Liver (tissue), 9 donors: ENCODE data around the gene CTTN. TPM values are rescaled to one million over a fixed set of nuclear protein-coding genes. Genes with fewer than 3 reads are reported as not detected.

Source experiments
- DNase-seq: peaks from one replicate; pipeline ENCODE4 v3.0.0-alpha.2; 2017; ENCODE audit warnings: low spot score
- H3K27ac ChIP-seq, 2 donors: one replicate each; pipeline ENCODE4 v1.7.0; 2013; ENCODE audit warnings: inconsistent platforms in 2 of 2, low read length in 2 of 2, control low read depth in 1 of 2, low read depth in 1 of 2, mild to moderate bottlenecking in 1 of 2
- H3K27me3 ChIP-seq, 4 donors: one replicate each; pipeline versions ENCODE4 v1.6.1 to v1.7.0; 2013; ENCODE audit warnings: low read length in 3 of 4, inconsistent platforms in 1 of 4, mild to moderate bottlenecking in 1 of 4, moderate library complexity in 1 of 4; ENCODE audit not compliant: control insufficient read depth in 4 of 4, insufficient read depth in 4 of 4
- H3K36me3 ChIP-seq, 4 donors: one replicate each; pipeline versions ENCODE4 v1.6.1 to v1.7.0; 2013; ENCODE audit warnings: low read length in 3 of 4, mild to moderate bottlenecking in 3 of 4, low read depth in 1 of 4, moderate library complexity in 1 of 4; ENCODE audit not compliant: control insufficient read depth in 4 of 4, insufficient read depth in 3 of 4
- H3K4me1 ChIP-seq, 4 donors: one replicate each; pipeline versions ENCODE4 v1.6.1 to v1.7.0; 2013; ENCODE audit warnings: low read length in 3 of 4, mild to moderate bottlenecking in 3 of 4, moderate library complexity in 1 of 4; ENCODE audit not compliant: control insufficient read depth in 4 of 4, insufficient read depth in 4 of 4
- H3K4me3 ChIP-seq, 3 donors: one replicate each; pipeline versions ENCODE4 v1.6.1 to v1.7.0; 2013; ENCODE audit warnings: low read length in 3 of 3, control low read depth in 1 of 3, low read depth in 1 of 3, mild to moderate bottlenecking in 1 of 3
- H3K9ac ChIP-seq, 2 donors: one replicate each; pipeline ENCODE4 v1.7.0; 2013; ENCODE audit warnings: low read length in 2 of 2, mild to moderate bottlenecking in 2 of 2, moderate library complexity in 2 of 2, control low read depth in 1 of 2, low read depth in 1 of 2
- H3K9me3 ChIP-seq, 4 donors: one replicate each; pipeline versions ENCODE4 v1.6.1 to v1.7.0; 2013; ENCODE audit warnings: low read length in 3 of 4; ENCODE audit not compliant: control insufficient read depth in 4 of 4
- EGR1 ChIP-seq, 2 donors: IDR thresholded peaks; 2 replicates each; pipeline ENCODE4 v1.6.1; 2016 to 2018; ENCODE audit warnings: antibody characterized with exemption in 2 of 2, low read depth in 2 of 2
- FOXA1 ChIP-seq: IDR thresholded peaks from 2 replicates; pipeline ENCODE4 v1.6.1; 2016; ENCODE audit warnings: antibody characterized with exemption
- FOXA2 ChIP-seq: IDR thresholded peaks from 2 replicates; pipeline ENCODE4 v1.6.1; 2016; ENCODE audit warnings: antibody characterized with exemption
- GABPA ChIP-seq, 2 donors: IDR thresholded peaks in 1 of 2; conservative IDR thresholded peaks in 1 of 2; 2 replicates each; pipeline ENCODE4 v1.6.1; 2016; ENCODE audit warnings: antibody characterized with exemption in 2 of 2, mild to moderate bottlenecking in 1 of 2, moderate library complexity in 1 of 2
- HNF4A ChIP-seq, 2 donors: conservative IDR thresholded peaks; 2 replicates each; pipeline ENCODE4 v1.6.1; 2016; ENCODE audit warnings: antibody characterized with exemption in 2 of 2, mild to moderate bottlenecking in 2 of 2
- HNF4G ChIP-seq: IDR thresholded peaks from 2 replicates; pipeline ENCODE4 v1.6.1; 2016; ENCODE audit warnings: antibody characterized with exemption
- JUND ChIP-seq, 2 donors: IDR thresholded peaks; 2 replicates each; pipeline ENCODE4 v1.6.1; 2016; ENCODE audit warnings: antibody characterized with exemption in 2 of 2
- NR2F2 ChIP-seq: IDR thresholded peaks from 2 replicates; pipeline ENCODE4 v1.6.1; 2016; ENCODE audit warnings: antibody characterized with exemption
- RAD21 ChIP-seq, 2 donors: IDR thresholded peaks; 2 replicates each; pipeline ENCODE4 v1.6.1; 2016; ENCODE audit warnings: antibody characterized with exemption in 2 of 2, mild to moderate bottlenecking in 2 of 2
- RXRA ChIP-seq, 2 donors: IDR thresholded peaks; 2 replicates each; pipeline ENCODE4 v1.6.1; 2017 to 2018; ENCODE audit warnings: antibody characterized with exemption in 2 of 2, mild to moderate bottlenecking in 1 of 2
- SP1 ChIP-seq: IDR thresholded peaks from 2 replicates; pipeline ENCODE4 v1.6.1; 2018; ENCODE audit warnings: antibody characterized with exemption, mild to moderate bottlenecking
- TAF1 ChIP-seq: conservative IDR thresholded peaks from 2 replicates; pipeline ENCODE4 v1.6.1; 2016; ENCODE audit warnings: antibody characterized with exemption, mild to moderate bottlenecking
- YY1 ChIP-seq: IDR thresholded peaks from 2 replicates; pipeline ENCODE4 v1.6.1; 2016; ENCODE audit warnings: antibody characterized with exemption, mild to moderate bottlenecking
- WGBS: extraction: QIAGEN DNeasy Blood & Tissue Kit; methylation state at CpG from one replicate; pipeline ENCODE4 v1.1.7; 2013; 5-methylcytosine and 5-hydroxymethylcytosine counted together
- polyA plus RNA-seq, 2 donors: library from polyadenylated mRNA; stranded (reverse) in 1 of 2; unstranded in 1 of 2; fragments of 200-250 nt in 1 of 2; fragments of >200 nt in 1 of 2; fragmentation: Nextera tagmentation in 1 of 2; extraction: Ambion mirVana in 1 of 2; gene quantifications; one replicate each; pipeline versions ENCODE4 v1.2.1 to v1.2.3, GENCODE V29; 2013 to 2015
- total RNA-seq, 2 donors: library from RNA; depleted of rRNA; stranded (reverse); fragments of >200 nt; gene quantifications; one replicate each; pipeline ENCODE4 v1.2.3, GENCODE V29; 2014
- TF ChIP-seq, protein P1 (sequence below): IDR thresholded peaks from 2 replicates; pipeline ENCODE4 v1.6.1; 2016; ENCODE audit warnings: antibody characterized with exemption, mild to moderate bottlenecking
- TF ChIP-seq, protein P2 (sequence below): IDR thresholded peaks from 2 replicates; pipeline ENCODE4 v1.6.1; 2016; ENCODE audit warnings: antibody characterized with exemption
- TF ChIP-seq, protein P3 (sequence below): IDR thresholded peaks from 2 replicates; pipeline ENCODE4 v1.6.1; 2016; ENCODE audit warnings: antibody characterized with exemption
- TF ChIP-seq, protein P4 (sequence below): IDR thresholded peaks from 2 replicates; pipeline ENCODE4 v1.6.1; 2016; ENCODE audit warnings: antibody characterized with exemption
- TF ChIP-seq, protein P5 (sequence below): fragments of 150-350 bp; IDR thresholded peaks from 2 replicates; pipeline ENCODE4 v1.5.1; 2017; ENCODE audit warnings: improper control_type of control experiment, low read depth, low read length; ENCODE audit not compliant: missing input control
- donor health status: healthy.
- donor health status: healthy.
- donor health status: healthy.
- donor health status: healthy.
- donor health status: healthy.

The CTTN gene
- total and polyA plus RNA-seq, 4 donors = 38.7 to 136 (median 45.4) TPM

DNA sequence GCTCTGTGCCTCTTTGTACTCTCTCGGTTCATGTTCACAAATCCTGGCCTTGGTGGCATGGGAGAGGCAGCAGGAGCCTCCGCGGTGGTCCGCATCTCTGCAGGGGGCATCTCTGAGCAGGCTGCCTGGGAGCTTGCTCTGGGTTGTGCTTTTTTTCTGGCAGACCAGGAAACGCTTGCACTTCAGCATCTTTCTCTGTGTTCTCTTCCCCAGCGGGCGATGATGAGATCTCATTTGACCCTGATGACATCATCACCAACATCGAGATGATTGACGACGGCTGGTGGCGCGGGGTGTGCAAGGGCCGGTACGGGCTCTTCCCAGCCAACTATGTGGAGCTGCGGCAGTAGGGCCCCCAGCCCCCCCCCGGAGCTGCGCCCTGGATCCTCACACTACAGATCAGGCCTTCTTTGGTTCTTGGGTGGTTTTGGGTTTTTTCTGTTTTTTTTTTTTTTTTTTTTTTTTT, 36.5 kb downstream of the CTTN start:
- no peak for DNase-seq
- no peak for TF ChIP-seq RXRA (IDR thresholded peaks at IDR 0.05)
- no peak for TF ChIP-seq HNF4G
- TF ChIP-seq, protein P1, sequence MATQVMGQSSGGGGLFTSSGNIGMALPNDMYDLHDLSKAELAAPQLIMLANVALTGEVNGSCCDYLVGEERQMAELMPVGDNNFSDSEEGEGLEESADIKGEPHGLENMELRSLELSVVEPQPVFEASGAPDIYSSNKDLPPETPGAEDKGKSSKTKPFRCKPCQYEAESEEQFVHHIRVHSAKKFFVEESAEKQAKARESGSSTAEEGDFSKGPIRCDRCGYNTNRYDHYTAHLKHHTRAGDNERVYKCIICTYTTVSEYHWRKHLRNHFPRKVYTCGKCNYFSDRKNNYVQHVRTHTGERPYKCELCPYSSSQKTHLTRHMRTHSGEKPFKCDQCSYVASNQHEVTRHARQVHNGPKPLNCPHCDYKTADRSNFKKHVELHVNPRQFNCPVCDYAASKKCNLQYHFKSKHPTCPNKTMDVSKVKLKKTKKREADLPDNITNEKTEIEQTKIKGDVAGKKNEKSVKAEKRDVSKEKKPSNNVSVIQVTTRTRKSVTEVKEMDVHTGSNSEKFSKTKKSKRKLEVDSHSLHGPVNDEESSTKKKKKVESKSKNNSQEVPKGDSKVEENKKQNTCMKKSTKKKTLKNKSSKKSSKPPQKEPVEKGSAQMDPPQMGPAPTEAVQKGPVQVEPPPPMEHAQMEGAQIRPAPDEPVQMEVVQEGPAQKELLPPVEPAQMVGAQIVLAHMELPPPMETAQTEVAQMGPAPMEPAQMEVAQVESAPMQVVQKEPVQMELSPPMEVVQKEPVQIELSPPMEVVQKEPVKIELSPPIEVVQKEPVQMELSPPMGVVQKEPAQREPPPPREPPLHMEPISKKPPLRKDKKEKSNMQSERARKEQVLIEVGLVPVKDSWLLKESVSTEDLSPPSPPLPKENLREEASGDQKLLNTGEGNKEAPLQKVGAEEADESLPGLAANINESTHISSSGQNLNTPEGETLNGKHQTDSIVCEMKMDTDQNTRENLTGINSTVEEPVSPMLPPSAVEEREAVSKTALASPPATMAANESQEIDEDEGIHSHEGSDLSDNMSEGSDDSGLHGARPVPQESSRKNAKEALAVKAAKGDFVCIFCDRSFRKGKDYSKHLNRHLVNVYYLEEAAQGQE = no peak
- H3K27me3 ChIP-seq = no peaks in the 10 kb centered on the region
- H3K36me3 ChIP-seq = peaks cover 12 to 63% (median 24%) of the 10 kb centered on the region in 4 donors
- H3K9me3 ChIP-seq = no peaks in the 10 kb centered on the region
- no peak overlapping the region for H3K4me3 ChIP-seq
- WGBS = 94% methylated on average over 17 of the region's 17 CpGs
- H3K4me1 ChIP-seq = peaks cover 0 to 4% (median 0%) of the 10 kb centered on the region in 4 donors
- no peak overlapping the region for H3K9ac ChIP-seq
- no peak overlapping the region for H3K27ac ChIP-seq

DNA sequence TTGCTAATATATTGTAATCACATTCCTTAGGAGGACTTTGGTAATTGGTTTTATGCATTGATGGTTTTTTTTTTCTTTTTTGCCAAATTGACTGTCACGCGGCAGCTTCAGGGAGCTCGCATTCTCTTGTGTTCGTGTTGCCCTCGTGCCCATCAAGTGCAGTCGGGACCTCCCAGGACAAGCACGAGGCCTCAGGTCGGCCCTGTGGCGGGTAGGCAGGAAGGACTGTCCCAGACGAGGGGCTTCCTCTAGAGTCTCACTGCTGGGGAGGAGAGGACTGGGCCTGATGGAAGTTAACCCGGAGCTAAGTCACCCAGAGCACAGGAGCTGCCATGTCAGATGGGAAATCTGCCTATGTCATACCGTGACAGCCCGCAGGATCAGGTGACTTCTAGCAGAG, 37.0 kb downstream of the CTTN start:
- TF ChIP-seq HNF4G (no peak), RAD21 (IDR thresholded peaks at IDR 0.05) (no peak), FOXA1 (no peak), JUND (IDR thresholded peaks at IDR 0.05) (no peak), NR2F2 (no peak), YY1 (no peak), RXRA (IDR thresholded peaks at IDR 0.05) (no peak), SP1 (no peak), FOXA2 (no peak), EGR1 (IDR thresholded peaks at IDR 0.05; ENCODE audit: low read depth in 2 of 2) (no peak), TAF1 (no peak), HNF4A (conservative IDR thresholded peaks at IDR 0.05) (no peak), GABPA (IDR thresholded peaks at IDR 0.05 in 1 of 2, conservative IDR thresholded peaks at IDR 0.05 in 1 of 2) (no peak)
- TF ChIP-seq, protein P1 = no peak
- TF ChIP-seq, protein P2, sequence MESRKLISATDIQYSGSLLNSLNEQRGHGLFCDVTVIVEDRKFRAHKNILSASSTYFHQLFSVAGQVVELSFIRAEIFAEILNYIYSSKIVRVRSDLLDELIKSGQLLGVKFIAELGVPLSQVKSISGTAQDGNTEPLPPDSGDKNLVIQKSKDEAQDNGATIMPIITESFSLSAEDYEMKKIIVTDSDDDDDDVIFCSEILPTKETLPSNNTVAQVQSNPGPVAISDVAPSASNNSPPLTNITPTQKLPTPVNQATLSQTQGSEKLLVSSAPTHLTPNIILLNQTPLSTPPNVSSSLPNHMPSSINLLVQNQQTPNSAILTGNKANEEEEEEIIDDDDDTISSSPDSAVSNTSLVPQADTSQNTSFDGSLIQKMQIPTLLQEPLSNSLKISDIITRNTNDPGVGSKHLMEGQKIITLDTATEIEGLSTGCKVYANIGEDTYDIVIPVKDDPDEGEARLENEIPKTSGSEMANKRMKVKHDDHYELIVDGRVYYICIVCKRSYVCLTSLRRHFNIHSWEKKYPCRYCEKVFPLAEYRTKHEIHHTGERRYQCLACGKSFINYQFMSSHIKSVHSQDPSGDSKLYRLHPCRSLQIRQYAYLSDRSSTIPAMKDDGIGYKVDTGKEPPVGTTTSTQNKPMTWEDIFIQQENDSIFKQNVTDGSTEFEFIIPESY = no peak
- TF ChIP-seq, protein P3, sequence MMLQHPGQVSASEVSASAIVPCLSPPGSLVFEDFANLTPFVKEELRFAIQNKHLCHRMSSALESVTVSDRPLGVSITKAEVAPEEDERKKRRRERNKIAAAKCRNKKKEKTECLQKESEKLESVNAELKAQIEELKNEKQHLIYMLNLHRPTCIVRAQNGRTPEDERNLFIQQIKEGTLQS = no peak
- TF ChIP-seq, protein P4, sequence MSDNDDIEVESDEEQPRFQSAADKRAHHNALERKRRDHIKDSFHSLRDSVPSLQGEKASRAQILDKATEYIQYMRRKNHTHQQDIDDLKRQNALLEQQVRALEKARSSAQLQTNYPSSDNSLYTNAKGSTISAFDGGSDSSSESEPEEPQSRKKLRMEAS = no peak
- TF ChIP-seq, protein P5, sequence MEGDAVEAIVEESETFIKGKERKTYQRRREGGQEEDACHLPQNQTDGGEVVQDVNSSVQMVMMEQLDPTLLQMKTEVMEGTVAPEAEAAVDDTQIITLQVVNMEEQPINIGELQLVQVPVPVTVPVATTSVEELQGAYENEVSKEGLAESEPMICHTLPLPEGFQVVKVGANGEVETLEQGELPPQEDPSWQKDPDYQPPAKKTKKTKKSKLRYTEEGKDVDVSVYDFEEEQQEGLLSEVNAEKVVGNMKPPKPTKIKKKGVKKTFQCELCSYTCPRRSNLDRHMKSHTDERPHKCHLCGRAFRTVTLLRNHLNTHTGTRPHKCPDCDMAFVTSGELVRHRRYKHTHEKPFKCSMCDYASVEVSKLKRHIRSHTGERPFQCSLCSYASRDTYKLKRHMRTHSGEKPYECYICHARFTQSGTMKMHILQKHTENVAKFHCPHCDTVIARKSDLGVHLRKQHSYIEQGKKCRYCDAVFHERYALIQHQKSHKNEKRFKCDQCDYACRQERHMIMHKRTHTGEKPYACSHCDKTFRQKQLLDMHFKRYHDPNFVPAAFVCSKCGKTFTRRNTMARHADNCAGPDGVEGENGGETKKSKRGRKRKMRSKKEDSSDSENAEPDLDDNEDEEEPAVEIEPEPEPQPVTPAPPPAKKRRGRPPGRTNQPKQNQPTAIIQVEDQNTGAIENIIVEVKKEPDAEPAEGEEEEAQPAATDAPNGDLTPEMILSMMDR = no peak
- 94% methylated on average over 13 of the region's 13 CpGs for WGBS
- H3K9ac ChIP-seq = no peak overlapping the region
- no peaks in the 10 kb centered on the region for H3K27me3 ChIP-seq
- no peak overlapping the region for H3K4me3 ChIP-seq
- H3K27ac ChIP-seq = no peak overlapping the region
- no peak for DNase-seq
- no peaks in the 10 kb centered on the region for H3K9me3 ChIP-seq
- H3K4me1 ChIP-seq = peaks cover 0 to 4% (median 0%) of the 10 kb centered on the region in 4 donors
- H3K36me3 ChIP-seq = peaks cover 7 to 59% (median 22%) of the 10 kb centered on the region in 4 donors
